DOHH2 (cell line): ENCODE results near the gene TMEM61.

Source experiments
- H3F3A ChIP-seq: fragments of 200-600 bp; sonication (generic), shearing (Covaris generic); 2 replicates; pipeline ENCODE4 v1.6.0; 2016; ENCODE audit warnings: antibody characterized with exemption, mild to moderate bottlenecking; ENCODE audit not compliant: control insufficient read depth, insufficient read depth
- H3K27ac ChIP-seq: fragments of 200-600 bp; sonication (generic); 2 replicates; pipeline ENCODE4 v1.5.1; 2014; ENCODE audit warnings: low read depth, mild to moderate bottlenecking, low read length, moderate library complexity
- H3K27me3 ChIP-seq: fragments of 200-600 bp; sonication (generic); 2 replicates; pipeline ENCODE4 v1.6.1; 2014; ENCODE audit warnings: mild to moderate bottlenecking, low read length, mixed read lengths; ENCODE audit not compliant: control insufficient read depth
- H3K36me3 ChIP-seq: fragments of 200-600 bp; sonication (generic); 2 replicates; pipeline ENCODE4 v1.6.1; 2014; ENCODE audit warnings: mild to moderate bottlenecking, low read length, moderate library complexity, mixed read lengths; ENCODE audit not compliant: control insufficient read depth
- H3K4me1 ChIP-seq: fragments of 200-600 bp; sonication (generic); 2 replicates; pipeline ENCODE4 v1.6.1; 2014; ENCODE audit warnings: mild to moderate bottlenecking, low read length, mixed read lengths; ENCODE audit not compliant: control insufficient read depth
- H3K4me2 ChIP-seq: fragments of 200-600 bp; sonication (generic); 2 replicates; pipeline ENCODE4 v1.6.0; 2014; ENCODE audit warnings: mild to moderate bottlenecking, low read length, moderate library complexity
- H3K4me3 ChIP-seq: fragments of 200-600 bp; sonication (generic); 2 replicates; pipeline ENCODE4 v1.5.1; 2014; ENCODE audit warnings: mild to moderate bottlenecking, low read length, mixed read lengths
- H3K79me2 ChIP-seq: fragments of 200-600 bp; sonication (generic); 2 replicates; pipeline ENCODE4 v1.6.1; 2014; ENCODE audit warnings: mild to moderate bottlenecking, low read length, mixed read lengths; ENCODE audit not compliant: control insufficient read depth
- H3K9me2 ChIP-seq: fragments of 200-600 bp; sonication (generic); replicated peaks from 2 replicates; pipeline ENCODE4 v1.6.1; 2014; ENCODE audit warnings: mild to moderate bottlenecking, low read length, mixed read lengths; ENCODE audit not compliant: control insufficient read depth
- H3K9me3 ChIP-seq: fragments of 200-600 bp; sonication (generic); 2 replicates; pipeline ENCODE4 v1.6.1; 2014; ENCODE audit warnings: antibody characterized with exemption, low read length, mixed read lengths; ENCODE audit not compliant: control insufficient read depth, insufficient read depth
- H4K20me1 ChIP-seq: fragments of 200-600 bp; sonication (generic); 2 replicates; pipeline ENCODE4 v1.6.0; 2014; ENCODE audit warnings: low read depth, mild to moderate bottlenecking, antibody characterized with exemption, low read length, moderate library complexity; ENCODE audit not compliant: control insufficient read depth, insufficient read depth
- CTCF ChIP-seq: fragments of 200-600 bp; sonication (generic); IDR thresholded peaks from one replicate; pipeline ENCODE4 v1.5.1; 2014; ENCODE audit warnings: antibody characterized with exemption, mild to moderate bottlenecking, low read depth, low read length; ENCODE audit not compliant: poor library complexity, severe bottlenecking
- EZH2phosphoT487 ChIP-seq: fragments of 200-600 bp; sonication (generic); IDR thresholded peaks from 2 replicates; pipeline ENCODE4 v1.6.1; 2017; ENCODE audit warnings: borderline replicate concordance, mild to moderate bottlenecking, antibody characterized with exemption, low read length, moderate library complexity, mixed read lengths

TMEM61 gene

GRCh38 chr1:54950369-54951163 is 29.9 kb upstream of the TMEM61 start:
- Histone ChIP-seq H3K4me2 (no peak overlapping the region), H4K20me1 (no peaks in the 10 kb centered on the region), H3K27me3 (peaks cover under 1% of the 10 kb centered on the region), H3K9me2 (no peaks in the 10 kb centered on the region), H3F3A (no peaks in the 10 kb centered on the region), H3K4me3 (no peak overlapping the region), H3K79me2 (no peaks in the 10 kb centered on the region), H3K36me3 (no peaks in the 10 kb centered on the region), H3K27ac (no peak overlapping the region), H3K4me1 (no peaks in the 10 kb centered on the region), H3K9me3 (no peaks in the 10 kb centered on the region)
- TF ChIP-seq EZH2phosphoT487 (no peak), CTCF (peak; percentile 80)

GRCh38 chr1:54951810-54952226 is 28.6 kb upstream of the TMEM61 start:
- no peak overlapping the region for H3K4me2 ChIP-seq
- no peaks in the 10 kb centered on the region for H3F3A ChIP-seq
- H4K20me1 ChIP-seq, result no peaks in the 10 kb centered on the region
- H3K9me3 ChIP-seq, result no peaks in the 10 kb centered on the region
- peaks cover 4% of the 10 kb centered on the region for H3K27me3 ChIP-seq
- H3K79me2 ChIP-seq, result no peaks in the 10 kb centered on the region
- no peak overlapping the region for H3K27ac ChIP-seq
- no peaks in the 10 kb centered on the region for H3K4me1 ChIP-seq
- H3K36me3 ChIP-seq, result no peaks in the 10 kb centered on the region
- H3K9me2 ChIP-seq, result no peaks in the 10 kb centered on the region
- no peak overlapping the region for H3K4me3 ChIP-seq
- TF ChIP-seq EZH2phosphoT487 (no peak), CTCF (no peak)

- TF ChIP-seq EZH2phosphoT487, result no peak
- no peak for TF ChIP-seq CTCF
- H3K9me3 ChIP-seq, result no peaks in the 10 kb centered on the region
Observed at GRCh38 chr1:54952950-54953718, 27.3 kb upstream of the TMEM61 start.

More at GRCh38 chr1:54952950-54953718, 27.3 kb upstream of the TMEM61 start:
- no peaks in the 10 kb centered on the region for H3K36me3 ChIP-seq
- H3K27me3 ChIP-seq, result peaks cover 10% of the 10 kb centered on the region
- H3K4me2 ChIP-seq, result no peak overlapping the region
- H3K4me1 ChIP-seq, result no peaks in the 10 kb centered on the region
- H3K27ac ChIP-seq, result no peak overlapping the region
- H4K20me1 ChIP-seq, result no peaks in the 10 kb centered on the region
- H3K9me2 ChIP-seq, result no peaks in the 10 kb centered on the region
- no peak overlapping the region for H3K4me3 ChIP-seq
- H3K79me2 ChIP-seq, result no peaks in the 10 kb centered on the region
- H3F3A ChIP-seq, result no peaks in the 10 kb centered on the region
